GM12873 (cell line): ENCODE results near the gene ANAPC2.

Experiments
- TF ChIP-seq, protein P1 (sequence below): IDR thresholded peaks from 2 replicates; pipeline ENCODE4 v1.5.1; 2012; ENCODE audit warnings: low read depth, mild to moderate bottlenecking, moderate library complexity, low read length, control low read depth; ENCODE audit not compliant: insufficient read depth; ENCODE audit errors: missing control alignments

Gene ANAPC2

DNA sequence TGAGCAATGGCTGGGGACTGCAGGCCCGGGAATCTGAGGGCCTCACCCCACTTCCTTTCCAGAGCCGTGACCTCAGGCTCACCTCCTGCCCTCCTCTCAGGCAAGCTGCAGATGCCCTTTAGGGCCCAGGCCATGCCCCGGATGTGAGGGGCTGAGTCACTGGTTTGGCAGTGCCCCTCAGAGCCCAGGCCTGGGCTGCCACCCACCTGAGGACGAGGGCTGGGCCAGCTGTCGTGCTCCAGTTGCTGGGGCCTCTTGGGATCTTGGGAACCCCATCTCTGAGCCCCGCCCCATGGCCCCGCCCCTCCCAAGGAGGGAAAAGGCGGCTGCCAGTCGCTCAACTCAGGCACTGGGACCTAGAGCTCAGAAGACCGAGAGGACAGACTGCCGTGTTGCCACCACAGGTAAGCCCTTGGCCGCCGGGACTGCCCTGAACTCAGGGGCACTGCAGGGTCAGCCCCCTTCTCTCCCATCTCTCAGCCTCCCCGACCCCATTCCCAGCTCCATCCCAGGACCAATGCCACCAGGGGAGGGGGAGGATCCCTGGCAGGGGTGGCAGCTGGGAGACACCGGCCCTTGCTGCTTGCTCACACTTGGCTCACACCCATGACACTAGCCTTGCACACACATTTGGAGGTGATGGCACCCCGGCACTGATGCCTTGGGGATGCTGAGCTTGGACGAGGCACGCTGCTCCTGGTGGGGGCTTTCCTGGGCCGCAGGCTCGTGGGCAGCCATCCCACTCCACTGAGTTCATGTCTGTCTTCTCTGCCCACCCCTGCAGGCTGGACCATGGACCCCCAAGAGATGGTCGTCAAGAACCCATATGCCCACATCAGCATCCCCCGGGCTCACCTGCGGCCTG lies 36.7 kb upstream of the ANAPC2 start, which contains the start of gene CYSRT1:
Gene CYSRT1, plus strand, starts transcription at position 345 of the 865 bp plus-strand sequence. Its CDS starts 448 bp downstream, at position 793.
- TF ChIP-seq, protein P1, sequence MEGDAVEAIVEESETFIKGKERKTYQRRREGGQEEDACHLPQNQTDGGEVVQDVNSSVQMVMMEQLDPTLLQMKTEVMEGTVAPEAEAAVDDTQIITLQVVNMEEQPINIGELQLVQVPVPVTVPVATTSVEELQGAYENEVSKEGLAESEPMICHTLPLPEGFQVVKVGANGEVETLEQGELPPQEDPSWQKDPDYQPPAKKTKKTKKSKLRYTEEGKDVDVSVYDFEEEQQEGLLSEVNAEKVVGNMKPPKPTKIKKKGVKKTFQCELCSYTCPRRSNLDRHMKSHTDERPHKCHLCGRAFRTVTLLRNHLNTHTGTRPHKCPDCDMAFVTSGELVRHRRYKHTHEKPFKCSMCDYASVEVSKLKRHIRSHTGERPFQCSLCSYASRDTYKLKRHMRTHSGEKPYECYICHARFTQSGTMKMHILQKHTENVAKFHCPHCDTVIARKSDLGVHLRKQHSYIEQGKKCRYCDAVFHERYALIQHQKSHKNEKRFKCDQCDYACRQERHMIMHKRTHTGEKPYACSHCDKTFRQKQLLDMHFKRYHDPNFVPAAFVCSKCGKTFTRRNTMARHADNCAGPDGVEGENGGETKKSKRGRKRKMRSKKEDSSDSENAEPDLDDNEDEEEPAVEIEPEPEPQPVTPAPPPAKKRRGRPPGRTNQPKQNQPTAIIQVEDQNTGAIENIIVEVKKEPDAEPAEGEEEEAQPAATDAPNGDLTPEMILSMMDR: no peak

GRCh38 chr9:137223078-137223970 lies 35.0 kb upstream of the ANAPC2 start:
- TF ChIP-seq, protein P1: no peak

DNA sequence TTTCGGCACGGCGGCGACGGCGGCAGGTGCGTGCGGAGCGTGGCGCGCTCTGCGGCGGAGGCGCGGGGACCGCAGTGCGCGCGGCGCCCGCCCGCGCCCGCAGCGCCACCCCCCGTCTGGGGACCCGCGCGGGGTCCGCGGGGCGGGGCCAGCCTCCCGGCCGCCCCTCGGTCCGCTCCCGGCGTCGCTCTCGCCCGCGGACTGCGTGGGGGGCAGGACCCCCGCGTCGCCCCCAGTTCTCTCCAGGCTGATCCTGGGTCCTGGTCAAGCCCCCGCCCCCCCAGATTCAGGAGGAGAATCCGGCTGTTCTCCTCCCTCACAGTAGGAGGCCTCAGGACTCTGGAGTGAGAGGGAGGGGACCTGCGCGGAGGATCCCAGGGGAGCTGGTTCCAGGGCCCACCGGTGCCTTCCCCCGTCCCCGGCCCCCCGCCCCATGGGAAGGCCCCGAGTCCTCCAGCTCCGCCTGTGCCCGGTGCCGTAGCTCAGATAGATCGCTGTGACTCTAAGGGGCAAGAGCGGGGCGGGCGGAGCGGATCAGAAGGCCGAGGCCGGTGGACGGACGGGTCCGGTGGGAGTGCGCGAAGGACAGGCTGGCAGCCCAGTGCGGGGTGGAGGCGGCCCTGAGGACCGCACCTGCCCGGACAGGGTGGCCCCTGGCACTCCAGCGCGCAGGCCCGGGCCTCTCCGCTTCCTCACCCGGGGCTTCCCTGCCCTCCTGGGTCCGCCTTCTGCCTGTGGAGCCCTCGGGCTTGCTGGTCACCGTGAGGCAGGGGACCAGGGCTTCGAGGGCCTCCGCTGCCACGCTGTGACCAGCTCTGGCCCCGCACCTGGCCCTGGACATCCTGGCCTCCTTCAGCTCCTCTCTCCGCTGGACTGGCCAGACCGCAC lies 34.1 kb upstream of the ANAPC2 start, which contains the start of gene RNF208:
Gene RNF208, minus strand, starts transcription at position 51 of the 888 bp plus-strand sequence. CDS start 1,028 bp downstream, outside the sequence.
- TF ChIP-seq, protein P1: no peak

GRCh38 chr9:137221506-137222111 lies 33.2 kb upstream of the ANAPC2 start:
- TF ChIP-seq, protein P1: no peak

GRCh38 chr9:137221095-137221505 lies 32.7 kb upstream of the ANAPC2 start:
- TF ChIP-seq, protein P1: no peak

- TF ChIP-seq, protein P1: no peak
Observed at GRCh38 chr9:137220317-137221094, 32.1 kb upstream of the ANAPC2 start.
